Amniotic epithelial cell (primary cell): ENCODE results near the gene NUF2.
A peak's percentile ranks its signal among the peaks of the same experiment; 100 is the strongest.
"Not testable (repeated sequence)": the region's sequence is repeated elsewhere in the genome, so short reads cannot be mapped to it uniquely, and the experiment has no call there.

Experiments
- DNase-seq: peaks from one replicate; pipeline ENCODE4 v3.0.0-alpha.2; 2010; ENCODE audit warnings: low read depth

NUF2 gene

GRCh38 chr1:163321311-163322305, at the start of gene NUF2:
NUF2 (plus strand) TSS chr1:163321954; CDS start chr1:163326052, 4,098 bp downstream.
- DNase-seq, result peak; percentile 99

GRCh38 chr1:163273766-163274441, 47.9 kb upstream of the NUF2 start:
- DNase-seq, result no peak

DNA sequence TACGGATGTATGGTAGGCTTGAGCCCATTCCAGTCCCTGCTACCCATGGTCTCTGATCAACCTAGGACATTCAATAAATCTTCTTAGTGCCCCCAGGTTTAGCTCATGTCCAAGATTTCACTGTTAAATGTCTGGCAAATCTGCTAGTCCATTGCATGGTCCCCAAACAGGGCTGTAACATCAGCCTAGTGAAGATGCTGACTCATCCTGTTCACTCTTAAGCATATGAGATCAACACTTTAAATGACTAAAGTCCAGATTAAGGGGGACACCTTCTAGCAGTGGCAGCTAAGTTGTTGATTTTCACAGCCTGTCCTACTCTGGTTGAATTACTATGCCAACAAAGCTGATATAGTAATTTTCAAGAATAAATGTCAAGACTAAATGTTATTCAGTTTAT, 46.5 kb upstream of the NUF2 start:
- DNase-seq, result no peak

DNA sequence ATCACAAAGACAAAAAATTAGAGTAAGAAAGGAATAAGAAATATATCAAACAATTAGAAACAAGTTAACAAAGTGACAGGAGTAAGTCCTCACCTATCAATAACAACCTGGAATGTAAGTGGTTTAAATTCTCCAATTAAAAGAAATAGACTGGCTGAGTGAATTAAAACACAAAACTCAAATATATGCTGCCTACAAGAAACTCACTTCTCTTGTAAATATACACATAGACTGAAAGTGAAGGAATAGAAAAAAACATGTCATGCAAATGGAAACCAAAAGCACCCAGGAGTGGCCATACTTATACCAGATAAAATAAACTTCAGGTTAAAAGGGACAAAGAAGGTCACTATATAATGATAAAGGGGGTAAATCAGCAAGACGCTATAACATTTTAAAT, 43.2 kb upstream of the NUF2 start:
- no peak for DNase-seq

- DNase-seq, result peak; percentile 46
Observed at GRCh38 chr1:163284867-163285266, 36.9 kb upstream of the NUF2 start.

DNA sequence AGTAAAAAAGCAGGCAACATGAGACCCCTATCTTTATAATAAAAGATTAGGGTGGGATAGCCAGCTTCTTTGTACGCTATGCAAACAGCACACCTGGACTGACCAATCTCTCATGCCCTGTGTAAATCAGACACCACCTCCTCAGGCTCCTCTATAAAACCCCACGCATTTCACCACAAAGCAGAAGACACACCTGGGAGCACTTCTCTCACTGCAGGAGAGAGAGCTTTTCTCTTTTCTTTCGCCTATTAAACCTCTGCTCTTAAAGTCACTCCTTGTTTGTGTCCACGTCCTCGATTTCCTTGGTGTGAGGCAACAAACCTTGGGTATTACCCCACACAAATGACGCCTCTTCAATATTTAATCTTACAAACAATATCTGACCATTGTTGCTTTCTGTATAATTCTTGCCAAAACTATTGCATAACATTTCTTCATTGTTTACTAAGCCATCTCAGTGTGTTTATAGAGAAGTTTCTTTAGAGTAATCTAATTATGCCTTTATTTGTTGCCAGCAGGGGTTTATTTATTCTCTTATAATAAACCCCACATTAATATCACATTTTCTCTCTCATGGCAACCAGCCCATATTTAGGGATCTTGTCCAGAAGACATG, 31.6 kb upstream of the NUF2 start:
- peak; percentile 33 for DNase-seq

- DNase-seq, result no peak
Observed at GRCh38 chr1:163291461-163291860, 30.3 kb upstream of the NUF2 start.

DNA sequence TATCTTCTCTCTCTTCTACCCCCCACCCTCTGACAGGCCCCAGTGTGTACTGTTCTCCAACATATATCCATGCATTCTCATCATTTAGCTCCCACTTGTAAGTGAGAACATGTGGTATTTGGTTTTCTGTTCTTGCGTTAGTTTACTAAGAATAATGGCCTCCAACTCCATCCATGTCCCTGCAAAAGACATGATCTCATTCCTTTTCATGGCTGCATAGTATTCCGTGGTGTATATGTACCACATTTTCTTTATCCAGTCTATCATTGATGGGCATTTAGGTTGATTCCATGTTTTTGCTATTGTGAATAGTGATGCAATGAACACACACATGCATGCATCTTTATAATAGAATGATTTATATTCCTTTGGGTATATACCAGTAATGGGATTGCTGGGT, 29.6 kb upstream of the NUF2 start:
- DNase-seq, result not testable (repeated sequence)

GRCh38 chr1:163293497-163293896, 28.3 kb upstream of the NUF2 start:
- DNase-seq, result not testable (repeated sequence)

DNA sequence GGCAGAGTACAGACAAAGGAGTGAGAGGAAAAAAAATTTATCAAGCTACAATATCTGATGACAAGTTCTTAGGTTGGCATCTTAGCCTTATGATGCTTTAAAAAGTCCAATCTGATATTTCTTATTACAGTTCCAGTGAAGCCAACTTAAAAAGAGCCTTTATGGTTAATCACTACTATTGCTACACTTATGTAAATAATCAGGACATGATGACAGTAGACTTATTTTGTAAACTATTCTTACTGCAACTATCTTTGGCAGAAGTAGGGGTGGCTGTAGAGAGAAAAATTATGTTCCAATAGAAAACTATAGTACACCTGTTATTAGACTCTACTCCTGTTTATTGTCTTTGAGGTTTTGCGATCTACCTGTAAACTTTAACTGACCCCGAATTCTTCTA, 25.8 kb upstream of the NUF2 start:
- peak; percentile 8 for DNase-seq

DNA sequence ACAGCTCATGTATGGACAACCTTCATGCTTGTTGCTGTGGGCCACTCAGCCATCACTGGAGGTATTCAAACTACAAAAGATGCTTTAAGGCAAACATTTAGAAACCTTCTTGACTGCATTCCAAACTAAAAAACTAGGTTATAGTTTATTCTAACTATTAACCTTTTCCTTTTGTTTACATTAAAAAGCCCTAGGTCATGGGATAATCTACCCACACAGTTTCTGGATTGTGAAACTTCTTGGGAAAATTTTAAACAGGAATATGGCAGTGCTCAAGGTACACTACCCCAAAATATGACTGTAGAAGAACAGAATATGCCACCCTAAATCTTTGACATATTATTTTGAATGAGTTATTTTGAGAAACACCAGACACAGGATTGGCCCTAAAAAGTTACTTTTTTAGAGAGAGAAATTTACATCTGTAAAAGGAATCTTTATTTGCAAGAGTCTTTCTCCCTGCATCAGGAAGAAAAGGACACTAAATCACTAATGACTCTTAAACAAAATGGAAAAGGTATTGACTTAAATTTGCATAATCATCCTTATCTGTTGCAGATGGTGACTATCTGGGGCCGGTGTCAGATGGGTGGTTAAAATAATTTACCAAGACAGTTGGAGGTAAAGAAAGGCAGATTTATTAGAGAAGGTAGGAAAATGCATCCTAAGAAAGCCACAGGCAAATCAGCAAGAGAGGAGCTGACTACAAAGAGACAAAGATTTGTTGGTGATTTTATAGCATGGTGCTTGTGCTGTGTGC, 25.1 kb upstream of the NUF2 start:
- no peak for DNase-seq

- DNase-seq, result no peak
Observed at GRCh38 chr1:163298365-163298764, 23.4 kb upstream of the NUF2 start.

DNA sequence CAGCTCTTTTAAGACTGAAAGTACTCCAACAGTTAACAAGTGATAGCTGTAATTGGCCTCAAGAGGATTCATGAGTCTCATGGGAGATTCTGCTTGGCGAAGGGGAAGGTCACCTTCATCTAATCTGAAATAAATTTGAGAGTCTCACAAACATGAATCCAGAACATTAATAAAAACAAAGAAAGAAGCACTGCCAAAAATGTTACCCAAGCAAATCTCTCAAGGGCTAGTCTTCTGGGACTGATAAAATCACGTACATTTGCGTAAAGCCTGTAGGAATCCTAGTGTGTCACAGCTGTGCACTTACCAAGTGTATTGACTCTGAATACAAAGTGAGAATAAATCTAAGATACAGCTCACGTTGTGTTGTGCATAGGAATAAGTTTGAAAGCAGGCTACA, 21.2 kb upstream of the NUF2 start:
- no peak for DNase-seq

DNA sequence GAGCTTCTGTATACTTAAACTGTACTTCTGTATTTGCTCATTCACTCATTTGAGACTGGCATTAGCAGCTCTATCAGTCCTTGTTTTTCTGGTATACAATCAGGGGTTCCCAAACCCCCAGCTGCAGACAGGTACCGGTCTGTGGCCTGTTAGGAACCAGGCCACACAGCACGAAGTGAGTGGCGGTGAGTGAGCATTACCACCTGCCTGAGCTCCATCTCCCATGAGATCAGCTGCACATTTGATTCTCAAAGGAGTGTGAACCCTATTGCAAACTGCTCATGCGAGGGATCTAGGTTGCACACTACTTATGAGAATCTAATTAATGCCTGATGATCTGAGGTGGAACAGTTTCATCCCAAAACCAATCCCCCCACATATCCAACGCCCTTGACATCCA, 18.2 kb upstream of the NUF2 start:
- no peak for DNase-seq

- DNase-seq, result no peak
Observed at GRCh38 chr1:163305441-163305840, 16.3 kb upstream of the NUF2 start.

DNA sequence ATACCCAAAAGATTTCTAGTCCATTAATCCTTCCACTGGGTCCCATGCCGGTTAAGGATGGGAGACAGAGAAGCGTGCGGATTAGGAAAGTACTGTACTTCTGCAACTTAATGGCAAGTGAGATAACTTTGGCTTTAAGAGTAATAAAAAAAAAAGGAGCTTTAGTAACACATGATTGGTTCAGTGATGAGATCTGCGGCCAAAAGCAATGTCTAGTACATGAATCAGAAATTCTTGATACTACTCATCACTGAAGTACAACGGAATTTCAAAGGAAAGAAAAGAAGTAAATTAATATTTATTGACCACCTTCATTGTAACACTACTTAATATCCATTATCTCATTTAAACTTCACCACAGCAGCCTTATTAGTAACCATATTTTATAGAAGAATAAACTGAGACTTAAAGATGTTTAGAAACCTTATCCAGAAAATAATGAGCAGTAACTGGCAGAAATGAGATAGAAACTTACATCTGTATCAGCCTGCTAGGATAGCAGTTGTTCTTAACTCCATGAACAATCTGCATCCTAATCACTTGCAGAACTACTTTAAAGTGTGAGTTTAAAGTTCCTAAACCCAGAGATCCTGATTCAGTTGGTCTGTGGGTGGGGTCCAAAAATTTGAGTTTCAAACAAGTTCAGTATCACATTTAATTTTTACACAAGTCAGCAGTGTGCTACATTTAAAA, 14.1 kb upstream of the NUF2 start:
- peak; percentile 88 for DNase-seq

DNA sequence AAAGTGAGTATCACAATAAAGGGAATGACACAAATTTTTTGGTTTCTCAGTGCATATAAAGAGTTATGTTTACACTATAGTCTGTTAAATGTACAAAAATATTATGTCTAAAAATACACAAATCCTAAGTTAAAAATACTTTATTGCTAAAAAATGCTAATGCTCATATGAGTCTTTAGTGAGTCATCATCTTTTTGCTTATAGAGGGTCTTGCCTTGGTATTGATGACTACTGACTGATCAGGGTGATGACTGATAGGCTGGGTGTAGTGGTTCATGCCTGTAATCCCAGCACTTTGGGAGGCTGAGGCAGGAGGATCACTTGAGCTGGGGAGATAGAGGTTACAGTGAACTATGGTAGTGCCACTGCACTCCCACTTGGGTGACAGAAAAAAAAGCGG, 12.9 kb upstream of the NUF2 start:
- no peak for DNase-seq

DNA sequence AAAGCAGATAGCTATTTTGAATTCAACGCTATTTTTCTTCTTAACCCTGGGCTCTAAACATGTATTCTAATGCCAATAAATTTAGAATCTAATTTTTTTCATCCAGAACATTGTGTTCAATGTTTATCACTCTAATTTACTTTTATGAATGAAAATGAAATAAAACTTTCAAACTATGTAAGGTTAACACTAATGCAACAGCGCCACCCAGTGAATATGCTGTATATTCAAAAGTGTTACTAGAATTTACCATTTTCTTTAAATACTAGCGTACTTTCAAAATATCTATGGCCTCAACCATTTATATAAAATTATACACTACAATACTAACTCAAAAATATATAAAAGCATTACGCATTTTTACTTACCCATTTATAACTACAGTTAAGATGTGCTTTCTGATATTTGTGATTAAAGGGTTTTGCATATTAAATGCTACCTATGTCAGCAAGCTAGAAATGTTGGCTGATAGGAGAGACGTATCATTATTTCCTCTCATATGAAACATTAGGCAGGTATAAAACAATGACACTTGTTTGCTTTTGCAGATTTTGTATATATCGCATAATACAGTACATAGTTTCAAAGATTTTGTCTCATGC, 5.9 kb upstream of the NUF2 start:
- DNase-seq, result peak; percentile 42

DNA sequence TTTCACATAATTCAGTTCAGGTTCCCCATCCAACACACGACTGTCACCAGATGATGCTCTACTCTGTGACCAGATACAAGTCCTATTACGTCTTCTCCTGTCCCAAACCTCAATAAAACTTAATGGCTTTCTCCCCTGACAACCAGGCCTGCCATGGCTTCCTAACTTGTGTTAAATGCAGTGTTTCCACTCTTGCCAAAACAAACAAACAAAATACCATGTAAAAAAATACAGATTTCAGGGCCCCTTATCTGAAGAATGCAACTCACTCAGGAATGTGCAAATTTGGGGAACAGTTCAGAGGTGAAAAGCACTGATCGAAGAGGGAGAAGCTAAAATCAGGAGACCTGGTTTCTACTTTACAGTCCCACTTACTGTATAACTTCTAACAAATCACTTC, 863 bp upstream of the NUF2 start:
- no peak for DNase-seq

DNA sequence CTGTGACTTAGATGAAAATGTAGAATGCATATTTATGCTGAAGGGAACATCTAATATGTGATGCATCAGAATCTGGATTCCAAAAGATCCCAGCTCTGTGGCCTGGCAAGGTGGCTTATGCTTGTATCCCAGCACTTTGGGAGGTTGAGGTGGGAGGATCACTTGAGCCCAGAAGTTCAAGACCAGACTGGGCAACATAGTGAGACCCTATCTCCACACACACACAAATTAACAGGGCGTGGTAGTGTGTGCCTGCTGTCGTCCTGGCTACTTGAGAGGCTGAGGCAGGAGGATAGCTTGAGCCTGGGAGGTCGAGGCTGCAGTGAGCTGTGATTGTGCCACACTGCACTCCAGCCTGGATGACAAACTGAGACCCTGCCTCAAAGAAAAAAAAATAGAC, 1.6 kb downstream of the NUF2 start:
- DNase-seq, result not testable (repeated sequence)

DNA sequence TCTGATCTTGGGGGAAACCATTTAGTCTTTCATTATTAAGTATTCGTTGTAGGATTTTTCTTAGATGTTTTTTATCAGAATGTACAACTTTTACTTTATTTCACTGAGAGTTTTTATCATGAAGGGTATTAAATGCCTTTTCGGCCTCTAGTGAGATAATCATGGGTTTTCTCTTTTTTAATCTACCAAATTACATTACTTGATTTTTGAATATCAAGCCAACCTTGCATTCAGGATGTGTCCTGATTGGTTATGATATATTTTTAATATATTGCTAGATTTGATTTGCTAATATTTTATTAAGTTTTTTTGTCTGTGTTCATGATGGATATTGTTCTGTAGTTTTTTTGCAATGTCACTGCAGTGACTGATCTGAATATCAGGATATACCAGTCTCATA, 9.4 kb downstream of the NUF2 start:
- DNase-seq, result no peak
